Measurements from ENCODE around the gene MCM8.

The MCM8 gene

DNA sequence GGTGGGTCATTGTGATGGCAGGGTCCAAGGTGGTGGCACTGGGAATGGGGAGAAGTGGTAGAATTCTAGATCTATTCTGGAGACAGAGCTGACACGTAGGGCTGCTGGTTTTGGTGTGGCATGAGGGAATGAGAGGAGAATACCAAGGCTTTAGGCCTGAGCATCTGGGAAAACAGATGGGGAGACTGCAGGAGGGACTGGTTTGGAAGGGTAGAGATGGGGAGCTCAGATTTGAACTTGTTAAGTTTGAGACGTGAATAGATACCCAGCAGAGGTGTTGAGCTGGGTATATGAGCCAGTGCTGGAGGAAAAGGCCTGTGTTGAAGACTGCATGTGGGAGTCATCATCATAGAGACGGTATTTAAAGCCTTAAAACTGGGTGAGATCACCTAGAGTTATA, 17.7 kb upstream of the MCM8 start:
- Mint-ChIP-seq H3K27ac (no peak overlapping the region), H3K9me3 (no peaks in the 10 kb centered on the region), H3K4me1 (peaks cover 12% of the 10 kb centered on the region), H3K27me3 (peaks cover 3% of the 10 kb centered on the region), H3K36me3 (no peaks in the 10 kb centered on the region), H3K4me3 (no peak overlapping the region)

DNA sequence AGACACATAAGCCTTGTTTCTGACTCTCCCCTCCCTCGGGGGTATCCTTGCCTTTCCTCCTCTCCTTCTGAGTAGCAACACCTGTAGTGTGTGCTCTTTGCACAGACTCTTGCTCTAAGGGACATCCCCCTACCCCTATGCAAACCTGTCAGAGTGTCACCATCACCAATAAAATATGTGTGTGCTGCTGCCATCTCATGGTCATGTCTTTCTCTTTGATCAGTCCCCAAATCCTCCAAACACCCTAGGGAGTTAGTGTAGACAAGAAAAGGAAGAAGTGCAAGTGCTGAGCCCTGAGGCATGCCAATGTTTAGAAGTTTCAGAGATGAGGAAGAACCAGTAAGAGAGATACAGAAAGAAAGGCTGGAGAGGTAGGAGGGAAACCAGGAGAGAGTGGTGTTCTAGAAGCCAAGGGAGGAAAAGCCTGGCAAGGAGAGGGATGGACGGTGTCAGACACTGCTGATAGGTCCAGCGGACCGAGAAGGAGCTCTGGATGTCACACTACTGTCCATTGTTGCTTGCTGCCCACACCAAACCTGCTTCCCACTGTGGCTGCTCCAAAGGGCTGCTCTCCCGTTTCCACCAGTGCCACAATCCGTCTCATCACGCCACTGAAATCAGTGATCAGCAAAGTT, 16.5 kb upstream of the MCM8 start:
- H3K27ac Mint-ChIP-seq: no peak overlapping the region
- H3K4me3 Mint-ChIP-seq: no peak overlapping the region
- H3K36me3 Mint-ChIP-seq: no peaks in the 10 kb centered on the region
- peaks cover 12% of the 10 kb centered on the region for H3K4me1 Mint-ChIP-seq
- peaks cover 1% of the 10 kb centered on the region for H3K27me3 Mint-ChIP-seq
- H3K9me3 Mint-ChIP-seq: no peaks in the 10 kb centered on the region

DNA sequence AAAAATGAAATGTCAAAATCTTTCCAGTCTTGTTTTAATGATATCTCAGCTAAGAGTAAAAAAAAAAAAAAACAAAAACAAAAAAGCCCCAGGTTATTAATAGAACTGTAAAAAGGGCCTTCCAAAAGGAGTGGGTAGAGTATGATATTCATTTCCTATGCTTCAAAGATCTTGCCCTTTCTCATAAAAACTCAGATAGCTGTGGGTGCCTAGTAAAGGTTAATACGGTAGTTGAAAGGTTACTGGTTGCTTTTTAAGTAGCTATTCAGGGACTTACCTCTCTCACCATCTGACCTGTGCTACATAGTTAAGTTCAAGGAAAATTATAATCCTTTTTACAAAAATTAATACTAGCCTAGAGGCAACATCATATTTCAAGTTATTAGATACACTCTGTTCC, 15.1 kb upstream of the MCM8 start:
- H3K4me3 Mint-ChIP-seq: no peak overlapping the region
- peaks cover 2% of the 10 kb centered on the region for H3K36me3 Mint-ChIP-seq
- no peaks in the 10 kb centered on the region for H3K9me3 Mint-ChIP-seq
- H3K27ac Mint-ChIP-seq: no peak overlapping the region
- peaks cover 12% of the 10 kb centered on the region for H3K4me1 Mint-ChIP-seq
- H3K27me3 Mint-ChIP-seq: no peaks in the 10 kb centered on the region

DNA sequence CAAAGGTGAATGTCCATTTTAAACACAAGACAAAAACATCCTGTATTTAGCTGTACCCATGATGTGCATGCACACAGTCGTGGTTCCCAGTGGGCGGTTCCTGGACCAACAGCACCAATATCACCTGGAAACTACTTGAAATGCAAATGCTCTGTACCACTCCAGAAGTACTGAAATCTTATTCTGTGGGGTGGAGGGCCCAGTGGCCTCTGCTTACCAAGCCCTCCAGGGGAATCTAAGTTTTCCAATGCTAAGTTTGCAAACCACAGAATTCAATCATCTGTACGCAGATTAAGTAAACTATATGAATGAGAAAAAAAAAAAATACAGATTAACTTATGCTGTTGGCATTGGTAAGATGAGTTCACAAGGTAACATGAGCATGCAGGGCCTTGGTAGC, 14.2 kb upstream of the MCM8 start:
- Mint-ChIP-seq H3K9me3 (no peaks in the 10 kb centered on the region), H3K27me3 (no peaks in the 10 kb centered on the region), H3K36me3 (peaks cover 2% of the 10 kb centered on the region), H3K4me3 (no peak overlapping the region), H3K27ac (no peak overlapping the region), H3K4me1 (peaks cover 12% of the 10 kb centered on the region)

DNA sequence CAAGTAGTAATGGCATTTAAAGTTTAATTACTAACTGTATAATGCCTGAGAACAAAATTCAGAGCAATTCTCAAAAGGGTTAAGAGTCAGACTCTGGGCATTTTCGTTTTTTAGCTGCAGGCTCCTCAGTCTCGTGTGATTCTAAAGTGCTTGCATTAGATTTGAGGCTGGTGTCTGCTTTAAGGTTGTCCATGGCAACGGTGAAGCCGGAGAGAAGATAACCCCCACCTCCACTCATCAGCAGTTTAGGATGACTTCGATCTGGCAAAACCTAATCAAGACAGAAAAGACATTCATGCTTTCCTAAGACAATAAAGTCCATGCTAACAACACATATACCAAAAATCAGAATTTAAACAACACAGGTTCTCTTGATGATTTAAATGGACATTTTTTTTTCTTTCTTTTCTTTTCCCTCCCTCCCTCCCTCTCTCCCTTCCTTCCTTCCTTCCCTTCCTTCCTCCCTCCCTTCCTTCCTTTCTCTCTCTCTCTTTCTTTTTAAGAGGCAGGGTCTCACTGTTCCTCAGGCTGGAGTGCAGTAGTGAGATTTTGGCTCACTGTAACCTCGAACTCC, 11.9 kb upstream of the MCM8 start:
- H3K4me1 Mint-ChIP-seq: peaks cover 12% of the 10 kb centered on the region
- H3K27ac Mint-ChIP-seq: no peak overlapping the region
- no peaks in the 10 kb centered on the region for H3K27me3 Mint-ChIP-seq
- no peaks in the 10 kb centered on the region for H3K9me3 Mint-ChIP-seq
- peaks cover 9% of the 10 kb centered on the region for H3K36me3 Mint-ChIP-seq
- no peak overlapping the region for H3K4me3 Mint-ChIP-seq

DNA sequence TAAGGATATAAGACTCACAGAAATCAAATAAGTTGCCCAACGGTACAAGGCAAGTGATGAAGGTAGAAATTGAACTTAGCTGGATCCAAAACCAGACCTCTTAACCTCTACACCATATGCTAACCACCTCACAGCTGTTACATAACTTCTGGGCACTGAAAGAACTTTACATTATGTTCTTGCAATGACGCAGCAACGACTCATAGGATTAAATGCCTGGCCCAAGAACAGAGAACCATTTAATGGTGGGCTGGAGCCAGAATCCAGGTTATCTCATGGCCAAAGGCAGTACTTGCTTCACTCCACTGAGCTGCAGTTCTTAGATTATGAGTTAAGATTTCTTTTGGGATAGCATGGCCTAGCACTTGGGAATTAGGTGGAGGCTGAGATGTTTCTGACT, 4.5 kb upstream of the MCM8 start:
- Mint-ChIP-seq H3K27me3 (no peaks in the 10 kb centered on the region), H3K9me3 (no peaks in the 10 kb centered on the region), H3K27ac (peak overlapping the region; percentile 30), H3K4me1 (peaks cover 47% of the 10 kb centered on the region), H3K4me3 (no peak overlapping the region), H3K36me3 (peaks cover 23% of the 10 kb centered on the region)

DNA sequence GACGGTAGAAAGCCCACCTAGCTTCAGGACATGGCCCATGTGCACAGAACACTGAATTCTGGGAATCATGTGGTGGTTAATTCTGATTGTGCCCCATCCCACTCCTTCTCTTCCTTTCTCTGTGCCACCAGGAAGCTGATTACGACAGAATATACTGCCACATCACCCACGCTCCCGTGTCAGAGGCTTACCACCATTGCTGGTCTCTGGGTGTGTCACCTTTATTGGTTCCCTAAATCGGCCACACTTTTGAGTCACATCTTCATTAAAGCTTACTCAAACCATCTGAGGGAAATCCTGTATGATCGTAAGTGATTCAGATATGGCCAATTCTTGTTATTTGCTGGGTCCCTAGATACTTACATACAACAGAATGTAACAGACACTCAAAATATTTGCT, 3.2 kb upstream of the MCM8 start:
- no peaks in the 10 kb centered on the region for H3K27me3 Mint-ChIP-seq
- no peaks in the 10 kb centered on the region for H3K9me3 Mint-ChIP-seq
- no peak overlapping the region for H3K27ac Mint-ChIP-seq
- no peak overlapping the region for H3K4me3 Mint-ChIP-seq
- H3K36me3 Mint-ChIP-seq: peaks cover 20% of the 10 kb centered on the region
- peaks cover 56% of the 10 kb centered on the region for H3K4me1 Mint-ChIP-seq

DNA sequence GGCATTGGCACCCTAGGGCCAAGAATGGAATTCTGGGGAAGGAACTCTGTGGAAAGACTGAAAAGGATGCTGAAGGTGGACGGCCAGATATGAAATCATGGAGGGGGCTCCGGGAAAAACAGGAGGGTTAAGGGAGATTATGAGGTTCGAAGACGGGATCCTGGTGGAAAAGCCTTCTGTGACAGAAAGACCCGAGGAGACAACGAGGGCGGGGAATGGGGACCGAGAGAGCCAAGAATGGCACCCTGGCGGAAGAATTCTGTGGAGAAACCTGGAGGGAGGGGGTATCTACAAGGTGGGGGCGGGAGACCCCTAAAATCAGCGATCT, 545 bp upstream of the MCM8 start:
- no peaks in the 10 kb centered on the region for H3K27me3 Mint-ChIP-seq
- H3K27ac Mint-ChIP-seq: peak overlapping the region; percentile 100
- no peaks in the 10 kb centered on the region for H3K9me3 Mint-ChIP-seq
- H3K4me1 Mint-ChIP-seq: peaks cover 53% of the 10 kb centered on the region
- peak overlapping the region; percentile 99 for H3K4me3 Mint-ChIP-seq
- peaks cover 12% of the 10 kb centered on the region for H3K36me3 Mint-ChIP-seq

DNA sequence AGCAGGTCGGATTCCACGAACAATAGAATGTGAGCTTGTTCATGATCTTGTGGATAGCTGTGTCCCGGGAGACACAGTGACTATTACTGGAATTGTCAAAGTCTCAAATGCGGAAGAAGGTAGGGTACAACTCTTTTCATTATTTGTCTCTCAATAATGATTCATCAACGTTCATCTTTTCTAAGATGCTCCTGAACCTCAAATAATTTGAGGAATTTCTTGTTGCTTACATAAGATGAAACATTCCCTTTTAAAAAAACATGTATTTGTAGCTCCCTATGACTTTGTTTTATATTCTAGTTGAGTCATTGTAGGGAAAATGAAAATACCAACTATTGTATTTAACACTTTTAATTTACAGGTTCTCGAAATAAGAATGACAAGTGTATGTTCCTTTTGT, 17.0 kb downstream of the MCM8 start:
- Mint-ChIP-seq H3K27ac (no peak overlapping the region), H3K4me1 (no peaks in the 10 kb centered on the region), H3K9me3 (no peaks in the 10 kb centered on the region), H3K27me3 (no peaks in the 10 kb centered on the region), H3K4me3 (no peak overlapping the region), H3K36me3 (peaks cover 10% of the 10 kb centered on the region)

DNA sequence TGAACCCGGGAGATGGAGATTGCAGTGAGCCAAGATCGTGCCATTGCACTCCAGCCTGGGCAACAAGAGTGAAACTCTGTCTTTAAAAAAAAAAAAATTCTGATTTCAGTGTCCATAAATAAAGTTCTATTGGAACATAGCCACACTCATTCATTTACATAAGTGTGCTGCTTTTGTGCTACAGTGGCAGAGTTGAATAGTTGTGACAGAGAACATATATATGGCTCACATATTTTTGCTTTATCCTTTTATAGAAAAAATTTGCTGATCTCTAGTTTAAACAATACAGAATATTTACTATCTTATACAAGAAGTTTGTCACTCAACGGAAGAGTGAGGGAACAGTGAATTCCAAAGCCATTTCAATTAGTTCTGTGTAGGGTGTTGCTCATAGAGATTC, 18.0 kb downstream of the MCM8 start:
- no peak overlapping the region for H3K4me3 Mint-ChIP-seq
- H3K9me3 Mint-ChIP-seq: no peaks in the 10 kb centered on the region
- no peak overlapping the region for H3K27ac Mint-ChIP-seq
- H3K36me3 Mint-ChIP-seq: peaks cover 10% of the 10 kb centered on the region
- no peaks in the 10 kb centered on the region for H3K4me1 Mint-ChIP-seq
- H3K27me3 Mint-ChIP-seq: no peaks in the 10 kb centered on the region

DNA sequence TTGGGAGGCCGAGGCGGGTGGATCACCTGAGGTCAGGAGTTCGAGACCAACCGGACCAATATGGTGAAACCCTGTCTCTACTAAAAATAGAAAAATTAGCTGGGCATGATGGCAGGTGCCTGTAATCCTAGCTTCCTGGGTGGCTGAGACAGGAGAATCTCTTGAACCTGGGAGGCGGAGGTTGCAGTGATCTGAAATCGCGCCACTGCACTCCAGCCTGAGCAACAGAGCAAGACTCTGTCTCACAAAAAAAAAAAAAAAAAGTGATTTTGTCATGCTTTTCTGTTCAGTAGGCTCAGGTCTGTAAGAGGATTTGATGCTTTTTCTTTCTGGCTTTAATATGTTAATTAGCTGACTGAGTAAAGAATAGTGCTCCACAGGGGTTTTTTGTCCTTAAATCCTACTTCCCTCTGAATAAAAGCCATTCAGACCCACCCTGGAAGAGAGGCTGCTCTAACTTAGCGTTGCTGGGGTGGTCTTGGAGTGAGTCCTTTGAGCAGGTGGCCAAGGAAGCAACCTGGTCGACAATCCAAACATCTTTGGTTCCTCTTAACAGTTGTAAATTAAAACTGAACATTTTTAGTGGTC, 19.0 kb downstream of the MCM8 start:
- Mint-ChIP-seq H3K4me3 (no peak overlapping the region), H3K4me1 (no peaks in the 10 kb centered on the region), H3K36me3 (peaks cover 10% of the 10 kb centered on the region), H3K27me3 (no peaks in the 10 kb centered on the region), H3K27ac (no peak overlapping the region), H3K9me3 (no peaks in the 10 kb centered on the region)

DNA sequence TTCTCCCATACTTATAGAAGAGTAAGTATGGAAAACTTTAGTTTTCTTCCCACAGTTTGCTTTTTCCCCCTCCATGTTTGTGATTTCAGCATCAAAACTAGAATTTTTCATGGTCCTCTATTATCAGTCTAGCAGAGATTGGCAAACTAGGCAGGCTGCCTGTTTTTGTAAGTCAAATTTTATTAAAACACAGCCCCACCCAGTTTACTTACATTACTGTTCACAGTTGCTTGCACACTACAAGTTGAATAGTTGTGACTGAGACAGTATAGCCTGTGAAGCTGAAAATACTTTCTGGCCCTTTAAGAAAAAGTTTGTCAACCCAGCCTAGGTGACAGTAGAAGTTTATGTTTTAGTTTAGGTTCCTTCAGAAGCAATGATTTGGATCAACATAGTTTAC, 19.5 kb downstream of the MCM8 start:
- Mint-ChIP-seq H3K27me3 (no peaks in the 10 kb centered on the region), H3K9me3 (no peaks in the 10 kb centered on the region), H3K4me1 (no peaks in the 10 kb centered on the region), H3K27ac (no peak overlapping the region), H3K36me3 (peaks cover 9% of the 10 kb centered on the region), H3K4me3 (no peak overlapping the region)

DNA sequence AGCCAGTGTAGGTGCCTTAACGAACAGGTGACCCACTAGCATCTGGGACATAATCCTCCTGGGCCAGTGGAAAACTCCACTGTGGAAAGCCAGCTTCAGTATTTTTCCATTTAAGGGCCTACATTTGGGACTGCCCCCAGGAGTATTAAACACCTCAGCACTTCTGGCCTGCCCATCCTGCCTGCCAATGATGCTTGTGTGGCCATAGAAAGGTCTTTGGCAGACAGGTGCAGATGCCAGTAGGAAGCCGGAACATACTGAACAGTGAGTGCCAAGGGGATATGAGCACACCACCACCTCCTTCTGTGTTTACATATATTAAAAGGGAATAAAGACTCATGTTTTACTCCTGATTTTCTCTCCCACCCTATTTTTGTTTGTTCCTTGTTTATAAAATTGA, 19.9 kb downstream of the MCM8 start:
- no peak overlapping the region for H3K4me3 Mint-ChIP-seq
- peaks cover 4% of the 10 kb centered on the region for H3K36me3 Mint-ChIP-seq
- H3K27me3 Mint-ChIP-seq: no peaks in the 10 kb centered on the region
- H3K4me1 Mint-ChIP-seq: no peaks in the 10 kb centered on the region
- H3K27ac Mint-ChIP-seq: no peak overlapping the region
- no peaks in the 10 kb centered on the region for H3K9me3 Mint-ChIP-seq

DNA sequence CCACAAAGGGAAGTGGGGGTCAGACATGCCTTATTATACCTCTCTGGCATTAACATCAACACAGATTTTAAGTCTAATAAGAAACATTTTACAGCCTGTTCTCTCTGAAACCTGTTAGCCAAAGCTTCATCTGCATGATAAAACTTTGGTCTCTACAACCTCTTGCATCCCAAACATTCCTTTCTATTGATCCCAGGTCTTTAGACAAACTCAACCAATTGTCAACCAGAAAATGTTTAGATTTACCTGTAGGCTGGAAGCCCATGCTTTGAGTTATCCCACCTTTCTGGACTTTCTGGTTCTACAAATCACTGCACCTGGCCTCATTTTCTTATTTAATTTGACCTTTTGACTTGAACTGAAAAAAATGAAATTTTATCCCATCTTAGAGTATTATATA, 20.8 kb downstream of the MCM8 start:
- H3K4me3 Mint-ChIP-seq: no peak overlapping the region

DNA sequence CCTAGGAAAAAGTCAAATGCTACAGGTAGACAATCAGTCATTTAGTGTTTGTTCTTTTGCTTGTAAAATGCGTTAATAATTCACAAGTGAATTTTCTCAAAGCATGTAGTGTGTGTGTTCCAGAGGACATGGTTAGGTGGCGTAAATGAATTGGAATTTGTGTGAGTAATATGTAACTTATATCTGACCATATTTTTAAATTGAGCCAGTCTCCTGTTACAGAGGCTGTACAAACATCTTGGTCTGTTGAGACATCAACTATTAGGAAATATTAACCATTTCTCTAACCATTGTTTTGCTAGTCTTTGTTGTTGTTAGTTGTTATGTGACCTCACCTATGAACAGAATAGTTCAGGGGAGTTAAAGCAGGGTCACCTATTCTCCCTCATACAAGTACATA, 22.7 kb downstream of the MCM8 start:
- no peaks in the 10 kb centered on the region for H3K36me3 Mint-ChIP-seq
- H3K27me3 Mint-ChIP-seq: no peaks in the 10 kb centered on the region

More for the DNA sequence above, 20.8 kb downstream of the MCM8 start:
- Mint-ChIP-seq H3K27me3 (no peaks in the 10 kb centered on the region), H3K36me3 (peaks cover 3% of the 10 kb centered on the region), H3K27ac (no peak overlapping the region), H3K9me3 (no peaks in the 10 kb centered on the region), H3K4me1 (no peaks in the 10 kb centered on the region)

DNA sequence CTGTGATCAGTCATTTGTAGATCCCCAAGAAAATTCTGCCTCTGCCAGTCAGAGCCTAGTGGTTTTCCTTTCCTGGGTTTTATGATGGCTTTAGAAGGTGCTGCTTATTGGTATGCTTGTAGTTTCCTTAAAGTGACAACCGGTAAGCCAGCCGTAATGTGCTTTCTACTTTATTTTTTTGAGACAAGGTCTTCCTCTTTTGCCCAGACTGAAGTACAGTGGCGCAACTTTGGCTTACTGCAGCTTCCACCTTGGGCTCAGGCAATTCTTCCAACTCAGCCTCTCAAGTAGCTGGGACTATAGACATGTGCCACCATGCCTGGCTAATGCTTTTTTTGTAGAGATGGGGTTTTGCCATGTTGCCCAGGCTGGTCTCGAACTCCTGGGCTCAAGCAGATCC, 23.5 kb downstream of the MCM8 start:
- H3K9me3 Mint-ChIP-seq: no peaks in the 10 kb centered on the region
- no peak overlapping the region for H3K27ac Mint-ChIP-seq
- no peak overlapping the region for H3K4me3 Mint-ChIP-seq
- no peaks in the 10 kb centered on the region for H3K4me1 Mint-ChIP-seq
- no peaks in the 10 kb centered on the region for H3K27me3 Mint-ChIP-seq
- H3K36me3 Mint-ChIP-seq: no peaks in the 10 kb centered on the region

More for the DNA sequence above, 22.7 kb downstream of the MCM8 start:
- no peaks in the 10 kb centered on the region for H3K9me3 Mint-ChIP-seq
- no peak overlapping the region for H3K4me3 Mint-ChIP-seq
- no peak overlapping the region for H3K27ac Mint-ChIP-seq
- H3K4me1 Mint-ChIP-seq: no peaks in the 10 kb centered on the region

DNA sequence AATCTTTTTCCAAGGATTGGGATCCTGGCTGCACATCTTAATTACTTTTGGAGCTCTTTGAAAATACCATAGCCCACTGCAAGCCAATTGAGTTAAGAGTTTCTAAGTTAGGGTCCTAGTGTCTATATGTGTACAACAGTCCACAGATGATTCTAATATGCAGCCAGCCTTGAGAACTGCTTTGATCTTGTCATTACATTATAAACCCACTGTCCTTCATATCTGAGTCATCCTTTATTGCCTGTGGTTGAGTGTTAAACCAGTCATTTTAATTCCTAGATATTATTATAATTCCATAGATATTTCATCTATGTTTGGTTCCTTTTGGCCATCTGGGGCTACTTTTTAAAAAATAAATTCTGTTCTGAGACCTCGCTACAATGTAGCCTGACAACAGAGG, 24.1 kb downstream of the MCM8 start:
- Mint-ChIP-seq H3K9me3 (no peaks in the 10 kb centered on the region), H3K36me3 (peaks cover 6% of the 10 kb centered on the region), H3K4me1 (no peaks in the 10 kb centered on the region), H3K27me3 (no peaks in the 10 kb centered on the region), H3K27ac (no peak overlapping the region), H3K4me3 (no peak overlapping the region)

Measured in activated naive CD4-positive, alpha-beta T cell treated with anti-CD3 and anti-CD28 coated beads, Interleukin-2, amount 50 U/mL, for 24 hours (primary cell).